Esophagus squamous epithelium (tissue), 5 donors: Measurements from ENCODE around the gene NPLOC4. TPM values are rescaled to one million over a fixed set of nuclear protein-coding genes. Genes with fewer than 3 reads are reported as not detected.
A peak's percentile ranks its signal among the peaks of the same experiment; 100 is the strongest.

Experiments used
- DNase-seq: peaks from one replicate; lab custom pipeline; 2025; lab: John Stamatoyannopoulos, UW
- H3K27ac ChIP-seq, 4 donors: fragments of 200-600 bp; sonication (generic); one replicate each; pipeline ENCODE4 v1.5.1; 2016 to 2019; ENCODE audit warnings: mild to moderate bottlenecking in 1 of 4
- H3K27me3 ChIP-seq, 4 donors: fragments of 200-600 bp; sonication (generic); 1 replicate in 3 of 4; 2 replicates in 1 of 4; pipeline versions ENCODE4 v1.5.1 to v1.6.0; 2017 to 2021; ENCODE audit warnings: antibody characterized with exemption in 1 of 4
- H3K36me3 ChIP-seq, 3 donors: fragments of 200-600 bp; sonication (generic); one replicate each; pipeline ENCODE4 v1.5.1; 2016 to 2019
- H3K4me1 ChIP-seq, 3 donors: fragments of 200-600 bp; sonication (generic); one replicate each; pipeline ENCODE4 v1.5.1; 2017 to 2019
- H3K4me3 ChIP-seq, 4 donors: fragments of 200-600 bp; sonication (generic); 1 replicate in 3 of 4; 2 replicates in 1 of 4; pipeline ENCODE4 v1.5.1; 2016 to 2019; ENCODE audit warnings: mild to moderate bottlenecking in 2 of 4, moderate library complexity in 1 of 4
- H3K9me3 ChIP-seq, 3 donors: fragments of 200-600 bp; sonication (generic); one replicate each; pipeline ENCODE4 v1.5.1; 2016 to 2019
- CTCF ChIP-seq, 6 experiments: fragments of 450-650 bp in 4 of 6; fragments of 200-600 bp in 2 of 6; sonication (generic) in 2 of 6; IDR thresholded peaks; one replicate each; pipeline ENCODE4 v1.5.1; 2016 to 2019; ENCODE audit warnings: antibody characterized with exemption in 6 of 6, mild to moderate bottlenecking in 4 of 6, moderate library complexity in 4 of 6
- POLR2A ChIP-seq, 4 donors: fragments of 450-650 bp; IDR thresholded peaks; one replicate each; pipeline ENCODE4 v1.6.1; 2017; ENCODE audit warnings: antibody characterized with exemption in 4 of 4, mild to moderate bottlenecking in 4 of 4, moderate library complexity in 3 of 4
- WGBS, 2 donors: methylation state at CpG; one replicate each; pipeline ENCODE4 v1.1.5; 2018; 5-methylcytosine and 5-hydroxymethylcytosine counted together
- intact Hi-C: fragments of 100-400 bp; cut with DNase I; formaldehyde crosslinking; loops from one replicate; pipeline ENCODE4 v1.15.0; 2022
- total RNA-seq, 4 donors: library from RNA; depleted of rRNA; stranded (reverse); fragments of >200 nt; gene quantifications; one replicate each; pipeline ENCODE4 v1.1.0, GENCODE V29; 2016
- donor health status: DM: yes; HTN: yes; CAD: no.

Gene NPLOC4
- total RNA-seq, 4 donors from 2014 or later: 49.0 to 80.9 (median 62.4) TPM

- peaks cover 0 to 23% (median 5%) of the 10 kb centered on the region in 3 donors for H3K4me1 ChIP-seq
- H3K27me3 ChIP-seq: peaks cover 0 to 42% (median 0%) of the 10 kb centered on the region in 4 donors
- no peak within 1 kb of the TSS for H3K4me3 ChIP-seq
- H3K9me3 ChIP-seq: no peaks in the 10 kb centered on the region
- no peak for TF ChIP-seq CTCF (IDR thresholded peaks at IDR 0.05)
- no peak for TF ChIP-seq POLR2A (IDR thresholded peaks at IDR 0.05)
- no peaks in the 10 kb centered on the region for H3K36me3 ChIP-seq
- intact Hi-C loops: no loop called here
- no CpG with 5 or more reads among the region's 15 CpGs for WGBS, 2 donors
- DNase-seq: no peak
- no peak within 1 kb of the TSS for H3K27ac ChIP-seq
Observed at GRCh38 chr17:81656118-81656743, 19.3 kb upstream of the NPLOC4 start, which contains the start of gene PDE6G. Gene PDE6G, minus strand, starts transcription at chr17:81656542. Its CDS starts 3,237 bp downstream, at chr17:81653305.

- intact Hi-C loops: no loop called here
- DNase-seq: no peak
- Histone ChIP-seq H3K4me1 (peaks cover 0 to 16% (median 5%) of the 10 kb centered on the region in 3 donors), H3K27ac (no peak overlapping the region), H3K9me3 (no peaks in the 10 kb centered on the region), H3K4me3 (no peak overlapping the region), H3K27me3 (peaks cover 0 to 49% (median 2%) of the 10 kb centered on the region in 4 donors), H3K36me3 (no peaks in the 10 kb centered on the region)
- 71 to 73% methylated on average over 5 to 7 of the region's 18 CpGs for WGBS, 2 donors
- TF ChIP-seq POLR2A (IDR thresholded peaks at IDR 0.05) (no peak), CTCF (IDR thresholded peaks at IDR 0.05) (no peak)
Observed at GRCh38 chr17:81655378-81656117, 18.6 kb upstream of the NPLOC4 start.

GRCh38 chr17:81652906-81653771 is 16.2 kb upstream of the NPLOC4 start:
- DNase-seq: no peak
- Histone ChIP-seq H3K27ac (no peak overlapping the region), H3K4me1 (peaks cover 0 to 4% (median 0%) of the 10 kb centered on the region in 3 donors), H3K4me3 (peak overlapping the region in 2 of 4 donors; percentile 9 to 40), H3K9me3 (peaks cover 0 to 8% (median 0%) of the 10 kb centered on the region in 3 donors), H3K36me3 (no peaks in the 10 kb centered on the region), H3K27me3 (peaks cover 3 to 73% (median 7%) of the 10 kb centered on the region in 4 donors)
- TF ChIP-seq POLR2A (IDR thresholded peaks at IDR 0.05) (no peak), CTCF (IDR thresholded peaks at IDR 0.05) (no peak)
- 40 to 53% methylated on average over 7 to 8 of the region's 27 CpGs for WGBS, 2 donors
- intact Hi-C loops: no loop called here

- WGBS, 2 donors: 88 to 90% methylated on average over 2 to 6 of the region's 10 CpGs
- intact Hi-C loops: no loop called here
- no peak for DNase-seq
- Histone ChIP-seq H3K9me3 (peaks cover 0 to 8% (median 0%) of the 10 kb centered on the region in 3 donors), H3K36me3 (no peaks in the 10 kb centered on the region), H3K4me3 (no peak overlapping the region), H3K27me3 (peaks cover 5 to 87% (median 8%) of the 10 kb centered on the region in 4 donors), H3K27ac (no peak overlapping the region), H3K4me1 (peaks cover 0 to 9% (median 0%) of the 10 kb centered on the region in 3 donors)
- TF ChIP-seq CTCF (IDR thresholded peaks at IDR 0.05) (no peak), POLR2A (IDR thresholded peaks at IDR 0.05) (no peak)
Observed at GRCh38 chr17:81651692-81652091, 14.8 kb upstream of the NPLOC4 start.
